PC-9 (cell line): ENCODE results near the gene DECR2.

Experiments
- CTCF ChIP-seq: fragments of 200-600 bp; sonication (generic); conservative IDR thresholded peaks from 2 replicates; pipeline ENCODE4 v1.6.1; 2017; ENCODE audit warnings: mixed run types, antibody characterized with exemption, mild to moderate bottlenecking, moderate library complexity
- EZH2 ChIP-seq: fragments of 200-600 bp; sonication (generic); IDR thresholded peaks from 2 replicates; pipeline ENCODE4 v1.8.0; 2017; ENCODE audit warnings: antibody characterized with exemption, low read depth

DNA sequence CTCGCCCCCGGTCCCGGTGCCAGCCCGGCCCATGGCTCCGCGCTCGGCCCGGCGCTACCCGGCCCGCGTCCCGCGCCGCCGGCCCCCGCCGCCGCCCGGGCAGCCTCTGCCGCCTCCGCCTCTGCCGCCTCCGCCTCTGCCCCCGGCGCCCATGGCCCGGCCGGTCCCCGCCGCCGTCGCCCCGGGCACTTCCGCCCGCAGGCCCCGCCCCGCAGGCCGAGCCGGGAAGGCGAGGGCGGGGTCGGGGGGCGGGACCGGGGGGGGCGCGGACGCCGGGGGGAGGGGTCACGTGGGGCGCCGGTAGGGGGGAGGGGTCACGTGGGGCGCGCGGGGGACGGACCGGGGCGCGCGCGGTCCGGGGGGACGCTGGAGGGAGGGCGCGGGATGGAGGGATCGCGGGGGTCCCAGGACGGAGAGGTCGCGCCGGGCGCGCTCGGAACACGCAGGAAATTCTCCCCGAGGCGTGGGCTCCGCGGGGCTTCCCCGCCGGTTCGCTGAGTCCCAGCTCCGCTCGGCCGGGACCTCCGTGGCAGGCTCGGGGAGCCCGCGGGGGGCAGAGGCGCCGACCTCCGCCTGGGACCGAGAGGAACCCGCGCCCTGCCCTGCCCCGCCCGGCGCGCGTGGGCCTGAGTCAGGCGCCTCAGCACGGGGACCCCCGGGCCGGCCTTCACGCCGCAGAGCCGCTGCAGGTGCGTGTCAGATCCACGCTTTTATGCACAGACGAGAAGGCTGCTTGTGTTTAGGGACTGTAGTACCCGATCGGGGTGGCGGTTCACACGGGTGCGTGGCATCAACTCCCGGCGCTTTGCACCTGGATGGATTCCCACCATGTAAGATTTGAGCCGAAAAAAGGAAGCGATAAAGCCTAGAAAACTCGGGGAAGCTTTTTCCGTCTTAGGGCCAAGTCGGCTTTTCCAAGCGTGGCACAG, 19.6 kb upstream of the DECR2 start, which contains the start of gene PGAP6:
- TF ChIP-seq CTCF (no peak), EZH2 (no peak)
